SU-DHL-6 (cell line): ENCODE results near the gene SLC8A2.

Experiments used
- H2AFZ ChIP-seq: fragments of 200-600 bp; sonication (generic); 2 replicates; pipeline ENCODE4 v1.6.1; 2014; ENCODE audit warnings: low read depth, mild to moderate bottlenecking, moderate library complexity, mixed read lengths, antibody characterized with exemption, low read length; ENCODE audit not compliant: severe bottlenecking
- H3F3A ChIP-seq: fragments of 200-600 bp; shearing (Covaris generic); 2 replicates; pipeline ENCODE4 v1.6.0; 2016; ENCODE audit warnings: antibody characterized with exemption, mild to moderate bottlenecking; ENCODE audit not compliant: insufficient read depth
- H3K27ac ChIP-seq: fragments of 200-600 bp; sonication (generic); 2 replicates; pipeline ENCODE4 v1.5.1; 2016; ENCODE audit warnings: low read depth, mild to moderate bottlenecking, low read length, moderate library complexity, mixed read lengths
- H3K27me3 ChIP-seq: fragments of 200-600 bp; sonication (generic), shearing (Covaris generic); 2 replicates; pipeline ENCODE4 v1.6.0; 2014; ENCODE audit warnings: mild to moderate bottlenecking, low read length
- H3K36me3 ChIP-seq: fragments of 200-600 bp; sonication (generic); 2 replicates; pipeline ENCODE4 v1.6.1; 2014; ENCODE audit warnings: mild to moderate bottlenecking, low read length, mixed read lengths
- H3K4me2 ChIP-seq: fragments of 300-600, 200-600 bp; shearing (Covaris generic), sonication (generic); 2 replicates; pipeline ENCODE4 v1.6.0; 2014; ENCODE audit warnings: low read length, low read depth, mild to moderate bottlenecking; ENCODE audit not compliant: poor library complexity, severe bottlenecking
- H3K4me3 ChIP-seq: fragments of 200-600 bp; sonication (generic); 2 replicates; pipeline ENCODE4 v1.5.1; 2014; ENCODE audit warnings: antibody characterized with exemption, low read length, mild to moderate bottlenecking, mixed read lengths; ENCODE audit not compliant: insufficient read depth, poor library complexity, severe bottlenecking
- H3K79me2 ChIP-seq: fragments of 200-600 bp; sonication (generic); 2 replicates; pipeline ENCODE4 v1.6.1; 2014; ENCODE audit warnings: mild to moderate bottlenecking, low read length, moderate library complexity; ENCODE audit not compliant: insufficient read depth
- H3K9ac ChIP-seq: fragments of 200-600 bp; sonication (generic); 2 replicates; pipeline ENCODE4 v1.7.0; 2014; ENCODE audit warnings: mild to moderate bottlenecking, low read length
- H3K9me2 ChIP-seq: fragments of 200-600 bp; sonication (generic); replicated peaks from 2 replicates; pipeline ENCODE4 v1.6.1; 2014; ENCODE audit warnings: low read length; ENCODE audit not compliant: insufficient read depth
- H3K9me3 ChIP-seq: fragments of 200-600 bp; sonication (generic); 2 replicates; pipeline ENCODE4 v1.6.1; 2014; ENCODE audit warnings: low read length, mixed read lengths; ENCODE audit not compliant: insufficient read depth
- H4K20me1 ChIP-seq: fragments of 200-600 bp; sonication (generic); 2 replicates; pipeline ENCODE4 v1.6.1; 2014; ENCODE audit warnings: low read depth, mild to moderate bottlenecking, antibody characterized with exemption, low read length, moderate library complexity, mixed read lengths
- CTCF ChIP-seq: fragments of 200-600 bp; sonication (generic); IDR thresholded peaks from one replicate; pipeline ENCODE4 v1.5.1; 2017; ENCODE audit warnings: antibody characterized with exemption, mild to moderate bottlenecking, low read length, moderate library complexity; ENCODE audit not compliant: insufficient read depth, poor library complexity, severe bottlenecking
- EZH2phosphoT487 ChIP-seq: fragments of 200-600 bp; sonication (generic), shearing (Covaris generic); conservative IDR thresholded peaks from 2 replicates; pipeline ENCODE4 v1.6.1; 2018; ENCODE audit warnings: mild to moderate bottlenecking, antibody characterized with exemption, low read length, moderate library complexity, mixed read lengths

SLC8A2 gene

GRCh38 chr19:47511681-47512080 is 40.0 kb upstream of the SLC8A2 start:
- Histone ChIP-seq H3K4me3 (no peak overlapping the region), H3K27me3 (no peaks in the 10 kb centered on the region), H4K20me1 (no peaks in the 10 kb centered on the region), H2AFZ (no peak overlapping the region), H3K79me2 (peaks cover 69% of the 10 kb centered on the region), H3K9ac (no peak overlapping the region), H3K36me3 (no peaks in the 10 kb centered on the region), H3K9me3 (no peaks in the 10 kb centered on the region), H3K27ac (no peak overlapping the region), H3K4me2 (no peak overlapping the region), H3F3A (no peaks in the 10 kb centered on the region), H3K9me2 (no peaks in the 10 kb centered on the region)
- no peak for TF ChIP-seq CTCF
- TF ChIP-seq EZH2phosphoT487, result no peak

- TF ChIP-seq EZH2phosphoT487 (no peak), CTCF (no peak)
- no peaks in the 10 kb centered on the region for H3K36me3 ChIP-seq
- no peak overlapping the region for H3K4me3 ChIP-seq
- H3K9ac ChIP-seq, result no peak overlapping the region
- H3F3A ChIP-seq, result no peaks in the 10 kb centered on the region
- H2AFZ ChIP-seq, result no peak overlapping the region
- H4K20me1 ChIP-seq, result no peaks in the 10 kb centered on the region
- H3K27ac ChIP-seq, result no peak overlapping the region
- H3K79me2 ChIP-seq, result peaks cover 72% of the 10 kb centered on the region
- H3K9me2 ChIP-seq, result no peaks in the 10 kb centered on the region
- H3K27me3 ChIP-seq, result no peaks in the 10 kb centered on the region
- H3K9me3 ChIP-seq, result no peaks in the 10 kb centered on the region
- no peak overlapping the region for H3K4me2 ChIP-seq
These were observed 39.4 kb upstream of the SLC8A2 start for GRCh38 chr19:47511128-47511517.

- Histone ChIP-seq H3F3A (no peaks in the 10 kb centered on the region), H3K9ac (no peak overlapping the region), H2AFZ (no peak overlapping the region), H4K20me1 (no peaks in the 10 kb centered on the region), H3K9me2 (no peaks in the 10 kb centered on the region), H3K27ac (no peak overlapping the region), H3K79me2 (peaks cover 73% of the 10 kb centered on the region), H3K4me3 (no peak overlapping the region), H3K4me2 (no peak overlapping the region), H3K27me3 (no peaks in the 10 kb centered on the region), H3K9me3 (no peaks in the 10 kb centered on the region), H3K36me3 (no peaks in the 10 kb centered on the region)
- TF ChIP-seq CTCF, result no peak
- TF ChIP-seq EZH2phosphoT487, result no peak
These were observed 38.9 kb upstream of the SLC8A2 start for GRCh38 chr19:47510516-47511127.
